NCI-H1105 treated with DMSO at 0.1 percent for 48 hours (cell line): ENCODE measurements around the gene LMX1B.
"Not testable (repeated sequence)": the region's sequence is repeated elsewhere in the genome, so short reads cannot be mapped to it uniquely, and the experiment has no call there.

ENCODE experiments used
- DNase-seq: peaks from one replicate; lab custom pipeline; 2025; lab: John Stamatoyannopoulos, UW

LMX1B gene

DNA sequence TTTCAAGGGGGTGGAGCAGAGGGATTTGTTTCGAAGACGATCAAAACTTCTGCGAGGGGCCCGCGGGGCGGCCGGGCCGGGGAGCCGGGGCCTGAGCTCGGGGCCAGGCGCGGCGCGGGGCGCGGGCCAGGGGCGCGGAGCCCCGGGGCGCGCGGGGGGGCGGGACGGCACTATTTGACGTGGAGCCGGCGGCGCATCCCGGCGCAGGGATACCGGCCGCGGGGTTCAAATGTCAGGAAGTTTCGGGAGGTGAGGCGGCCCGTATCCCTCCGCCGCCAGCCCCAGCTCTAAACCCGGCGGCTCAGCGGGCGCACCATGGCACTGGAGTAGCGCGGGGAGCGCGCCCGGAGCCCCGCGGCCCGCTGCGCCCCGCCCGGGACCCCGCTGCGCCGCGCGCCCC, at the start of gene LMX1B:
Gene LMX1B (plus strand): TSS at position 278 of the 400 bp plus-strand sequence. CDS start 522 bp downstream, outside the sequence.
- no peak for DNase-seq

DNA sequence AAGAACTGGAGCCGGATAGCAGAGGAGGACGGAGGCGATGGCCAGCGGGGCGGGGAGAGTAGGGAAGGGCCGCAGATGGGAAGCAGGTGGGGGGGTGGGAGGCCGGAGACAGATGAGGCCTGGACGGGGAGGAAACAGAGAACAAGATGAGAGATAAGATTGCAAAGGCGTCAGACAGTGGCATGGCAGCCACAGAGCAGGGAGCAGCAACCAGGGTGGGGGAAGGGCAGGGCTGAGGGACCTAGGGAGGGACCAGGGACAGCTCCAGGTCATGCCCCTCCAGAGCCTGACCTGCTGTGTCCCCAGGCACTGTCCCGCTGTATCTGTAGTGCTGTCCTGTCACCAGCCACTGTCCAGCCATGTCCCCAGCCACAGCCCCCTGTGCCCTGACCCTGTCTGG, 49.6 kb upstream of the LMX1B start:
- DNase-seq, result no peak

DNA sequence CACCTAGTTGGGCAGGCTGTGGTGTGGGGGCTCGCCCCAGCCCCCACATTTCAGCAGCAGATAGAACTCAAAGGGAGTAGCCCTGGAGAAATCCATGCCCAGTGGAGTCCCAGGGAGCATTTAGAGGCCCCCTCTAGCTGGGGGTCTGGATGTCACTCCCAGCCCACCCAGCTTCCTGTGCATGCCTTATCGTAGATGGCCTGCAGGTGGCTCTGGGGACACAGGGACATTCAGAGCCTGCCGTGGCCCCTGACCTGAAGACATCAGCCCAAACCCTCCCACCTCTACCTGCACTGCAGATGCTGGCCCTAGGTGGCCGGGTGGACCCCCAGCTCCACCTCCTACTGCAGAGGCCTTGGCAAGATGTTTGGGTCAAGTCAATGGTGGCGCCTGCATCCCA, 49.0 kb upstream of the LMX1B start:
- no peak for DNase-seq

DNA sequence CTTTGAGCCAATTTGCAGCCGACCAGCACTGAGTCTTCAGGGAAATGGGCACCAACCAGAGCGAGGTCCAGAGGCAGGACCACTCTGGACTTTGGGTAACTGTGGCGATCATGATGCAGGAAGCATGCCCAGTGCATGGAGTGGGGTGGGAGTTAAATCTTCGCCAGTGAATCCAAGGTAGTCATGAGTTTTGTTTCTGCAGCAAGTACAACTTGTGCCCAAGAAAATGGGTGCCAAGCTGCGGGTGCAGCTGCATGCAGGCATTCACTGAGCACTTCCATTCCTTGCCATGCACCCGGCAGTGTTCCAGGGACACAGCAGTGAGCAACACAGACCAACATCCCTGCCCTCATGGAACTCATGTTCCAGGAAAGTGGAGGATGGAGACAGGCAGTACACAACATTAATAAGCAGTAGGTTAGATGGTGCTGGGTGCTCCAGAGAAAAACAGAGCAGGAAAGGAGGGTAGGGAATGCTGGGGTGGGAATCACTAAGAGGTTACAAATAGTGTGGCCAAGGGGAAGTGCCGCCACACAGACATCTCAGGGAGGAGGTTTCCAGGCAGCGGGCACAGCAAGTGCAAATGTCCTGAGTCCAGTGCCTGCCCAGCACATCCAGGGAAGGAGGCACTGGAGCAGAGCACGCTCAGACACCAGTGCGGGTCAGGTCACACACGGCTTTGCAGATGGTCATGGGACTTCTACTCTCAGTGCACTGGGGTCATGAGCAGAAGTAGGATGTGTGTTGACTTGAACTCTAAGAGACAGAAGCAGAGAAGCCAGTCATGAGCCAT, 48.2 kb upstream of the LMX1B start:
- DNase-seq, result no peak

DNA sequence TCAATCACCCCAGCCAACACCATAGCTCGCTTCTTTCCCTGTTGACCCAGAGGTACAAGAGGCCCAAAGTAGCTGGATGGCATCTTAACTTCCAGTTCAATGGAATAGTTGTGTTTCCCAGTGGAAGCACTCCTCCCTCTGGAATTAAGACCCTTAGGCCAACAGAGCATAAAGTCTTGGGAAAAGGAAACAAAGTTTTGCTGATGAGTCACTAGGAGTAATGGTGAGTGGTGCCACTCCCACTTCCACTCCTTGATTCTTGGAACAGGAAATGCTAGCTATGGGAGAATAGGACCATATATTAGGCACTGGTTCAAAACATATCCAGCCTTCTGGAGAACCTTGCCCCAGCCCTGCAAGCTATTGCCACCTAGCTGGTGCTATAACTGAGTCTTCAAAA, 44.7 kb upstream of the LMX1B start:
- DNase-seq, result no peak

DNA sequence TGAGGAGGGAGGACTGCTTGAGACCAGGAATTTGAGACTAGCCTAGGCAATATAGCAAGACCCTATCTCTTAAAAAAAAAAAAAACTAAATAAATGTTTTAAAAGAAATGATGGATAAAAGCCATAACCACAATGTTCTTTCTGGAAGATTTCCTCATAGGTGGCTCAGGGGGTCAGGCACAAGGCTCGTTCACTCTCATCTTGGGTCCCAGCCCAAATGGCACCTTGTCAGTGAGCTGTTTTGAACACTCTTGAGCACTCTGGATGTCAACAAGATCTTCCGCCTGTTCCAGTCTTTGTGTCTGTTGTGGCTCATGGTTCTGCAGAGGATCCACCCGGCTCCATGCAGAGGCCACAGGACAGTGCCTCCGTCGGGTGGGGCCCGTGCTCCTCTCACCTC, 35.7 kb upstream of the LMX1B start:
- no peak for DNase-seq

DNA sequence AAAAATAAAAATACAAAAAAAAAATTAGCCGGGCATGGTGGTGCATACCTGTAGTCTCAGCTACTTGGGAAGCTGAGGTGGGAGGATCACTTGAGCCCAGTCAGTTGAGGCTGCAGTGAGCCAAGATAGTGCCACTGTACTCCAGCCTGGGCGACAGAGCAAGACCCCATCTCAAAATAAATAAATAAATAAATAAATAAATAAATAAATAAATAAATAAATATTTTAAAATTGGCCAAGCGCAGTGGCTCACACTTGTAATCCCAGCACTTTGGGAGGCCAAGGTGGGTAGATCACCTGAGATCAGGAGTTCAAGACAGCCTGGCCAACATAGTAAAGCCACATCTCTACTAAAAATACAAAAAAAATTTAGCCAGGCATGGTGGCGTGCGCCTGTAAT, 33.4 kb upstream of the LMX1B start:
- not testable (repeated sequence) for DNase-seq

DNA sequence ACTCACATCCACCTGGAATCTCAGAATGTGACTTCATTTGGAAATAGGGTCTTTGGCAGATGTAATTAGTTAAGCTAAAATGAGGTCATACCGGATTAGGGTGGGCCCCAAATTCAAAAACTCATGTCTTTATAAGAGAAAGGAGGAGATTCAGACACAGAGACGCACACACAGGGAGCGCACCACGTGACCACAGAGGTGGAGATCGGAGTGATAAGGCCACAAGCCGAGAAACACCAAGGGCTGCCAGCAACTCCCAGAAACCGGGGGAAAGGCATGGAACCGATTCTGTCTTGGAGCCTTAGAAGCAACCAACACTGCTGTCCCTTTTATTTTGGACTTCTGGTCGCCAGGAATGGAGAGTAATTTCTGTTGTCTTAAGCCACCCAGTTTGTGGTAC, 31.8 kb upstream of the LMX1B start:
- DNase-seq, result no peak

DNA sequence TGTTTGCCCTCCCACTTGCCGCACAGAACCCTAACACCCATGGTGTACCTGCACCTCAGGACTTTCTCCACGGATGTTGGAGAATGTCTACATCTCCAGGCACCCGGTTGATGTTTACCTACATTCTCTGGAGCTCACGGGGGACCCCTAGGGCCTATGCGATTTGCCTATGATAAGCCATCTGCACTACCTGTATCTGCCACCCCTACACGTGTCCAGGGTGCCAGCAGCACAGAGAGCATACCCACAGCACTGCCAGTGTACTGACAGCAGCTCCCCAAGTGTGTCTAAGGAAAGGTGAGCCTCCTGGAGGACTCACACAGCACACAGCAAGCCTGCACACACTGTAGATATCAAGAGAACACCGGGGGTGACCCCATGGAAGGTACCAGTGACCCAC, 31.3 kb upstream of the LMX1B start:
- no peak for DNase-seq

DNA sequence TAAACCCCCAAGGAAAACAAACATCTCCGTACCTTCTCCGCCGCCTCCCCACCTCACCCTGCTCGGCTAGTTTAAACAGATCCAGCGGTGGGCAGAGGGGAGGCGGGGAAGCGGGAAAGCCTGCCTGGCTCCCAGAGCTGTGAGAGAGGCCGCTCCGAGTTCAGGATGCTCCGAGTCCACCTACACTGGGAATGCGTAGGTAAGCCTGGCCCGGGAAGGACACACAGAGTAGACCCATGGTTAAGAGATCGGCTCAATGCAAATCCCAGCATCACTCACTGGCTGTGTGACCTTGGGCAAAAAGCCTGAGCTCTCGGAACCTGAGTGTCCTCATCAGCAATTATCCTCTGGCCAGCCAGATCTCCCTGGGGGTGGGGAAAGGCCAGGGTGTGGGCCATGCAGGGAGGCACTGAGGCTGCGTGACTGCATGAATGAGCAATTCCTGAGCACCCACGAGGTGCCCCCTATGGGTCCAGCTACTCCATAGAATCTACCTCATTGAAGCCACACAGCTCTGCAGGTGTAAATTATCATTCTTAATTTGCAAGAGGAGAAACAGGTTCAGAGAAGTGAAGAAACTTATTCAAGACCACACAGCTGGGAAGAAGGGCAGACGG, 30.5 kb upstream of the LMX1B start:
- no peak for DNase-seq

DNA sequence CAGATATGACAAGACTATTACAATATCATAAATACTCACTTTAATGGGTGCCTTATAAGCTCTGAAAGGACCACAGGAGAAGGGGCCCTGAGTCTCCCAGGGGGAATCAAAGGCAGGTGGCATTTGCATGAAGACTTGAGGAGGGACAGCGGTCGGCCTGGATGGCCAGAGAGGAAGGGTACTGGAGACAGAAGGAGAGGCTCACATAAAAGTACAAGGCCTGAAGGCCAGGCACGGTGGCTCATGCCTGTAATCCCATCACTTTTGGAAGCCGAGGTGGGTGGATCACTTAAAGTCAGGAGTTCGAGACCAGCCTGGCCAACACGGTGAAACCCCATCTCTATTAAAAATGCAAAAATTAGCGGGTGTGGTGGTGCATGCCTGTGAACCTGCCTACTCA, 29.1 kb upstream of the LMX1B start:
- DNase-seq, result no peak

DNA sequence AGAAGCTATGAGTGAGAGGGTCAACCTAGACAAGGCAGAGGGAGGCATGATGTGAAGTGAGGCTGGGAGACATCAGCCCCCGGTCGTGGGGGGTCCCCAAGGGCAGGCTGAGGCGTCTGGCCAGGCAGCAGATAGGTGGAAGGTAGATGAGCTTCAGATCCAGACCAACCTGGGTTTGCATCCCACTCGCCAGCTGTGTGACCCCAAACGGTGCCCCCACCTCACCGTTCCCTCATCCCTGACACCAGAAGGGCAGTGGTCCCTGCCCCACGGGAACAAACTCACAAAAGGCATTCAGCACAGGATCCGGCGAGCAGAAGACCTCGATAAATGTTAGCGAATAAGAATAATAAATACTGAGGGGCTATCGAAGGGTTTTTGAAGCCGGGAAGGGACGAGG, 27.5 kb upstream of the LMX1B start:
- DNase-seq, result no peak

DNA sequence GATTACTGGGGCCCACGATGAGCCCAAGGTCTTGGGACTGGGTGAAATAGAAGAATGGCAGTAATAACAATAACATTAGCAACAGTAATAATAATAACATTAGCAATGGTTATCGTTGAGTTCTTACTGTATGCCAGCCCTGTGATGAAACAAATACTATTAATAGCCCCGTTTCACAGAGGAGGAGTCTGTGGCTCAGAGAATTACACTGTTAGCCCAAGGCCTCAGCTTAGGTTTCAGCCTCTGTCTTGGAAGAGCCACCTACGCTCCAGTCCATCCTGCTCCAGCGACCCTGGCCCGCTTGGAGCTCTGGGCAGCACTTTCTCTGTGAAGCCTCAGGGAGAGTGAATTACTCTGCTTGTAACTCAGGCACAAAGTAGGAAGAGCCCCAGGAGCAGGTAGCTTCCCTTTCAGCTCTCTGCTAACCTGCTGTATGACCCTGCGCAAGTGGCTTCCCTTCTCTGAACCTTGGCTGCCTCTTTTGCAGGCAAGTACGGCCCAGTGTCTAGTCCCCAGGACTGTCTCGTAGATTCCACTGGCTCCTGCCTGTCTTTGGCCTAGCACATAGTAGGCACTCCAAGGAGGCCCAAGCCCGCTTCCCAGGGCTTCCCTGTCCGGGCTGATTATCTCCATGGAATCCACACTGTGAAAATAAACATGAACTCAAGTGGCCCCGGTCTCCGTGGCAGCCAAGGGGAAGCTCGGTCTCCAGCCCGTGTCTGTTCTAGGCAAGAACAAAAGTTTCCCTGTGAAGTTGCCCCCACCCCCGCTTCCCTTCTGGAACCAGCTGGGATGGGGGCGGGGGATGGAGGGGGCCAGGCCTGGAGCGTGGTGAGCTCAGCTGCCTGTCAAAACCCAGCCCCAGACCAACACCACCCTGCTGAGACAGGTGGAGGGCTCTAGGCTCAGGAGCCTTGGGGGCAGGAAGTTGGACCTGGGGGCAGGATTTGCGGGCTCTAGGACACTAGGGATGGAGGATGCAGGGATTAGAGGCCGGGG, 26.2 kb upstream of the LMX1B start:
- DNase-seq, result no peak

DNA sequence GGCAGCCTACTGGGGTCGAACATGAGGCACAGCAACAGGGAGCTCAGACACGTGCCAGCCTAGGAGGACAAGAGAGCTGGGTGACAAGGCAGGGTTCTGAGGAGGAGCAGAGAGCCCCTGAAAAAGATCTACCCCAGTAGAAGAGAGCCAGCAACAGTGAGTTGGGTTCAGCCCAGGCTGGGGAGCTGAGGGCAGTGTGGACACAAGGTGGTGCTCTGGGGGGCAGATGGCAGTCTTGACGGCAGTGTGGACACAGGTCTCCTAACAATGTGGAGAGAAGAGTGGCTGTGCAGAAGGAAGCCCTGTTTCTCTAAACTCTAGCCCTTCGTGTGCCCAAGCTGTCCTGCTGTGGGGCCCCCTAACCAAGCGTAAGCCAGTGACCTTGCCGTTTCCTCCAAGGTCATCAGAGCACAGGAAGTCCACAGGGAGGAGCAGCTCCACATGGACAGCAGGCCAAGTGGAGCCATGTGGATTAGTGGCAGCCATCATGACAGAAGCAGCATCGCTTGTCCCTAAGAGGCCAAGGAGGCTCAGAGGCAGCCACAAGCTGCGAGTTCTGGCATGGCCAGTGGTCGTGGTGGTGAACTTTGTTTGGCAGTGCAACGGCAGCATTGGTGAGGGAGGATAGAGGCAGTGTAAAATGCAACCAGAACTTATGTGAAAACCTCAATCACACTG, 25.1 kb upstream of the LMX1B start:
- no peak for DNase-seq

DNA sequence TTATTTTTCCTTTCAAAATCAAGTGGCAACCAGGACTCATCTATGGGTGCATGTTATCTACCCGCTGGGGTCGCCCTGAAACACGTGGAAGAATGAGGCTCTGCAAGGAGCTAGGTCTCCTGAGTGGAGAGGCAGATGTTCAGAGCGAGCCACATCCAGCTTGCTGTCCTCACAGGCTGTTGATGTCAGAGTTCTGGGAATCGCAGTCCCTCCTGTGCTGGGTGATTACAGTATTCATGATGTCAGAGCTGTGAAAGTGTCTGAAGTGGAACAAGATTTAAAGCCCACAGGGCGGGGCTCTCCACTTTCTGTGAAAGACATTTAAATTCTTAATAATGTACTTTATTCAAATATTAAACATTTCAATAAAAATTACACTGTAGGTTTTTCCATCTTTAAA, 24.4 kb upstream of the LMX1B start:
- no peak for DNase-seq

DNA sequence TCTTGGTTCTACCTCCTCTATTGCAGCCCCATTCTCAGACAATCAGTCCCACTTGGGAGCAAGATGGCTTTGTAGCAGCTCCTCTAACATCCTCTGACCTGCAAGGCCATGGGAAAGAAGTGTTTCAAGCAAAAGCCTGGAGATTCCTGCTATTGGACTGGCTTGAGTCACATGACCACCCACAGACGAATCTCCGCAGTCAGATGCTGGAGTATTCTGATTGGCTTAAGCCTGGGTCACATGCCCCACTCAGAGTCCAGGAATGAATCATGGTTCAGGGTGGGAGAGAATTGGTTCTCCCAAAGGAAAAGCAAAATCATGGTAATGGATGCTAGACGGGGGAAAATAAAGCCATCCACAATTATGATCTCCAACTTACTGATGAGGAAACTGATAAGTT, 22.6 kb upstream of the LMX1B start:
- no peak for DNase-seq

DNA sequence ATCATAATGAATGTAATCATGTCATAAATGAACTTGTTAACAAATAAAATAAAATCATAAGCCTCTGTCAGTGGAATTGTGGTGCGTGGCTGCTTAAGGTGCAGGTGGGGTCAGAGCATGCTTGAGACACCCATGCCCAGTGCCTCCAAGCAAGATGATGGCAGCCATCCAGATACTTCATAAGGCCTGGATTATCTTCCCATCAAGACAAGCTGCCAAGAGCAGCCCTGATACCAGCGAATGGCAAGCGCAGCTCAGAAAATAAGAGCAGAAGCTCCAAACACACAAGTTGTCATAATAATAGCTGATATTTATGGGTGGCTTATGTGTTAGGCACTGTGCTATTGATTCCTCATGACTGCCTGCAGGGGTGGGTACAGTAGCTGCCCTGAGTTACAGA, 21.8 kb upstream of the LMX1B start:
- DNase-seq, result peak; percentile 28

DNA sequence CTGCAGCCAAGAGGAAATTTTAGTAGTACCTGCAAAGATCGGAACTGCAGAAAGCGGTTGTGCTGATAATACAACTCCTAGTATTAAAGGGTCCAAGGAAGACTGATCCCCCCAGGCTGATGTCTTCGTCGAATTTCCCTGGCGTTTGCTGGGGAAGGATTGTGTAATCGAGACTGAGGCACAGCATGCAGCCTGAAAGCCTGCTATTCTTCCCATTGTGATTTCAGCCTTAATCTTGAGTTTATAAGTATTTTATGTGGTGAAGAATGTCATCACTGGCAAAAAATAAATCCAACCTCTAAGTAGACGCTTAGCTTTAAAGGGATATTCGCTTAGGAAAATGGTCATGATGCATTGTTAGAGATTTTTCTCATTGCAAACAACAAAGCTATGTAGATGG, 21.3 kb upstream of the LMX1B start:
- no peak for DNase-seq

DNA sequence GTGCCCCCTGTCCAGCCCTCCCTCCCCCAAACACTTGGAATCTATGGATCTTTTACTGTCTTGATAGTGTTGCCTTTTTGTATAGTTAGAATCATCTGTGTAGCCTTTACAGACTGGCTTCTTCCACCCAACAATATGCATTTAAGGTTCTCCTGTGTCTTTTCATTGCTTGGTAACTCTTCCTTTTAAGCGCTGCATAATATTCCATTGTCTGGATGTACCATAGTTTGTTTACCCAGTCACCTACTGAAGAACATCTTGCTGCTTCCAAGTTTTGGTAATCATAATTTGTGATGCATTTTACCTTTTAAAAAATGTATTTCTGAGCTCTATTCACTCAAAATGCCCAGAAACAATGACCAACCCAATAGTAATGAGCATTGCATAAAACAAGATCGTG, 17.7 kb upstream of the LMX1B start:
- DNase-seq, result no peak

DNA sequence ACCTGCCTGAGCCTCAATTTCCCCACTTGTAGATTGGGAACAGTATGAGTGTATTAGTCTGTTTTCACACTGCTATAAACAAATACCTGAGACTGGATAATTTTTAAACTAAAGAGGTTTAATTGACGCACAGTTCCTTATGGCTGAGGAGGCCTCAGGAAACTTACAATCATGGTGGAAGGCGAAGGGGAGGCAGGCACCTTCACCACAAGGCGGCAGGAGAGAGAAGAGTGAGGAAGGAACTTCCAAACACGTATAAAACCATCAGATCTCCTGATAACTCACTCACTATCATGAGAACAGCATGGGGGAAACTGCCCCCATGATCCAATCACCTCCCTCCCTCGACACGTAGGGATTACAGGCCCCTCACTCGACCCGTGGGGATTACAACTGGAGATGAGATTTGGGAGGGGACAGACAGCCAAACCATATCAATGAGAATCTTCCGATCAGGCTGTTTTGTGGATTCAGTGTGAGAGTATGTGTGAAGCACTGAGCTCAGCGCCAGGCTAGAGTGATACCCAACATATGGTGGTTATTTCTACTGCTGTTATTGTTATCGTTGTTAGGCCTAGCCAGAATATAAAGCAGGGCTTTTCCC, 14.6 kb upstream of the LMX1B start:
- DNase-seq, result no peak
